Lower leg skin (tissue), 3 donors: ENCODE results near the gene SMIM9.

ENCODE experiments used
- CTCF ChIP-seq, 3 donors: fragments of 450-650 bp; IDR thresholded peaks; one replicate each; pipeline ENCODE4 v1.5.1; 2016; ENCODE audit warnings: antibody characterized with exemption in 3 of 3, mild to moderate bottlenecking in 3 of 3, moderate library complexity in 2 of 3
- POLR2A ChIP-seq, 2 donors: fragments of 450-650 bp; IDR thresholded peaks; one replicate each; pipeline ENCODE4 v1.6.1; 2016 to 2017; ENCODE audit warnings: antibody characterized with exemption in 2 of 2, mild to moderate bottlenecking in 1 of 2, moderate library complexity in 1 of 2

GRCh38 chrX:154800478-154801210 is 33.8 kb downstream of the SMIM9 start:
- no peak for TF ChIP-seq CTCF (IDR thresholded peaks at IDR 0.05)
- no peak for TF ChIP-seq POLR2A (IDR thresholded peaks at IDR 0.05)
